Neutrophil (primary cell): ENCODE results near the gene TYSND1.

Experiments used
- H3K27ac ChIP-seq: fragments of 200-600 bp; sonication (generic); 2 replicates; pipeline ENCODE4 v1.5.1; 2016; ENCODE audit warnings: mild to moderate bottlenecking, moderate library complexity
- H3K27me3 ChIP-seq: fragments of 200-600 bp; sonication (generic); 2 replicates; pipeline ENCODE4 v1.6.0; 2016; ENCODE audit warnings: mild to moderate bottlenecking
- H3K36me3 ChIP-seq: fragments of 200-600 bp; sonication (generic); 2 replicates; pipeline ENCODE4 v1.5.1; 2017
- H3K4me1 ChIP-seq, 2 experiments: fragments of 200-600 bp in 1 of 2; sonication (generic) in 1 of 2; 1 replicate in 1 of 2; 2 replicates in 1 of 2; pipeline versions ENCODE4 v1.5.1 to v1.6.1; 2013 to 2016; ENCODE audit warnings: low read depth in 1 of 2, low read length in 1 of 2, mild to moderate bottlenecking in 1 of 2, moderate library complexity in 1 of 2; ENCODE audit not compliant: control insufficient read depth in 1 of 2, insufficient read depth in 1 of 2
- H3K4me3 ChIP-seq, 2 experiments: fragments of 200-600 bp in 1 of 2; sonication (generic) in 1 of 2; 1 replicate in 1 of 2; 2 replicates in 1 of 2; pipeline ENCODE4 v1.5.1; 2013 to 2016; ENCODE audit warnings: low read depth in 1 of 2, low read length in 1 of 2, mild to moderate bottlenecking in 1 of 2, moderate library complexity in 1 of 2
- H3K9me3 ChIP-seq: fragments of 200-600 bp; sonication (generic); 2 replicates; pipeline ENCODE4 v1.5.1; 2016
- TF ChIP-seq, protein P1 (sequence below): fragments of 200-600 bp; sonication (generic); IDR thresholded peaks from 2 replicates; pipeline ENCODE4 v1.5.1; 2016; ENCODE audit warnings: antibody characterized with exemption

The TYSND1 gene

DNA sequence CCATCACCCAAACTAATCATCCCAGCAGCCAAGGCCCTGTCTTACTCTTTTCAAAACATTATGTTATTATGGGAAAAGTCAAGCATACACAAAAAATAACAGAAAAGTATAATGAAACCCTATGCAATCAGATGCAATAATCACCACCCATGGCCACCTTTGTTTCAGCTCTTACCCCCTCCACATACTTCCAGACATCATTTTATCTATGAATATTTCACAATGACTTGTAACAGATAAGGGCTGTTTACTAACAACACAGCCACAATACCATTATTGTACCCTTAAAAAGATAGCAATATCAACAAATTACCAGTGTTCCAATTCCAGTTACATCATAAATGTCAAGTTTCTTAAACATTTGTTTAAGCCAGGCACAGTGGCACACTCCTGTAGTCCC is 49.0 kb downstream of the TYSND1 start:
- H3K36me3 ChIP-seq = no peaks in the 10 kb centered on the region
- no peaks in the 10 kb centered on the region for H3K27me3 ChIP-seq
- H3K4me1 ChIP-seq = no peaks in the 10 kb centered on the region
- TF ChIP-seq, protein P1, sequence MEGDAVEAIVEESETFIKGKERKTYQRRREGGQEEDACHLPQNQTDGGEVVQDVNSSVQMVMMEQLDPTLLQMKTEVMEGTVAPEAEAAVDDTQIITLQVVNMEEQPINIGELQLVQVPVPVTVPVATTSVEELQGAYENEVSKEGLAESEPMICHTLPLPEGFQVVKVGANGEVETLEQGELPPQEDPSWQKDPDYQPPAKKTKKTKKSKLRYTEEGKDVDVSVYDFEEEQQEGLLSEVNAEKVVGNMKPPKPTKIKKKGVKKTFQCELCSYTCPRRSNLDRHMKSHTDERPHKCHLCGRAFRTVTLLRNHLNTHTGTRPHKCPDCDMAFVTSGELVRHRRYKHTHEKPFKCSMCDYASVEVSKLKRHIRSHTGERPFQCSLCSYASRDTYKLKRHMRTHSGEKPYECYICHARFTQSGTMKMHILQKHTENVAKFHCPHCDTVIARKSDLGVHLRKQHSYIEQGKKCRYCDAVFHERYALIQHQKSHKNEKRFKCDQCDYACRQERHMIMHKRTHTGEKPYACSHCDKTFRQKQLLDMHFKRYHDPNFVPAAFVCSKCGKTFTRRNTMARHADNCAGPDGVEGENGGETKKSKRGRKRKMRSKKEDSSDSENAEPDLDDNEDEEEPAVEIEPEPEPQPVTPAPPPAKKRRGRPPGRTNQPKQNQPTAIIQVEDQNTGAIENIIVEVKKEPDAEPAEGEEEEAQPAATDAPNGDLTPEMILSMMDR = no peak
- H3K27ac ChIP-seq = no peak overlapping the region
- H3K4me3 ChIP-seq = no peak overlapping the region
- no peaks in the 10 kb centered on the region for H3K9me3 ChIP-seq

- Histone ChIP-seq H3K27ac (no peak overlapping the region), H3K36me3 (no peaks in the 10 kb centered on the region), H3K4me3 (no peak overlapping the region), H3K27me3 (no peaks in the 10 kb centered on the region), H3K9me3 (no peaks in the 10 kb centered on the region), H3K4me1 (no peaks in the 10 kb centered on the region)
- TF ChIP-seq, protein P1 = no peak
Measured at GRCh38 chr10:70096705-70097420, 49.6 kb downstream of the TYSND1 start.

- H3K27ac ChIP-seq = no peak overlapping the region
- TF ChIP-seq, protein P1 = no peak
- H3K27me3 ChIP-seq = no peaks in the 10 kb centered on the region
- H3K9me3 ChIP-seq = no peaks in the 10 kb centered on the region
- H3K4me3 ChIP-seq = no peak overlapping the region
- H3K4me1 ChIP-seq = no peaks in the 10 kb centered on the region
- no peaks in the 10 kb centered on the region for H3K36me3 ChIP-seq
Measured at GRCh38 chr10:70096016-70096704, 50.3 kb downstream of the TYSND1 start.

DNA sequence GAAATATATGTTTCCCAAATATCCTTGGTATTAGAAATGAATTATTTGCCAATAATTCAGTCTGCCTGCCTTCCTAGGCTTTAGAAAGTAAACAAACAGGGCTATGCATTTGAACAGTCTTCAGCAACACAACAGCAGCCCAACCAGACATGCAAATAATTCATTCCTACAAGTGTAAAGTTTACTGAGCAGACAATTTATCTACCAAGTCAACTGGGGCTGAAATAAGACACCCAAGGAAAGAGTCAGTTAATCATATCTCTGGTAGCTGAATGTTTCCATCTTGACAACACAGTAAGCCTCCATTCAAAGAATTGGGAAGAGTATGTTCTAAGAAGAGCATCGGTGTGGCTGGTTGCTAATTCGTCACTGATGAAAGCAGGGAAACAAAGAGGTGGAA is 52.2 kb downstream of the TYSND1 start:
- no peaks in the 10 kb centered on the region for H3K27me3 ChIP-seq
- no peak overlapping the region for H3K4me3 ChIP-seq
- H3K4me1 ChIP-seq = no peaks in the 10 kb centered on the region
- H3K36me3 ChIP-seq = no peaks in the 10 kb centered on the region
- H3K27ac ChIP-seq = no peak overlapping the region
- no peaks in the 10 kb centered on the region for H3K9me3 ChIP-seq
- TF ChIP-seq, protein P1 = no peak

DNA sequence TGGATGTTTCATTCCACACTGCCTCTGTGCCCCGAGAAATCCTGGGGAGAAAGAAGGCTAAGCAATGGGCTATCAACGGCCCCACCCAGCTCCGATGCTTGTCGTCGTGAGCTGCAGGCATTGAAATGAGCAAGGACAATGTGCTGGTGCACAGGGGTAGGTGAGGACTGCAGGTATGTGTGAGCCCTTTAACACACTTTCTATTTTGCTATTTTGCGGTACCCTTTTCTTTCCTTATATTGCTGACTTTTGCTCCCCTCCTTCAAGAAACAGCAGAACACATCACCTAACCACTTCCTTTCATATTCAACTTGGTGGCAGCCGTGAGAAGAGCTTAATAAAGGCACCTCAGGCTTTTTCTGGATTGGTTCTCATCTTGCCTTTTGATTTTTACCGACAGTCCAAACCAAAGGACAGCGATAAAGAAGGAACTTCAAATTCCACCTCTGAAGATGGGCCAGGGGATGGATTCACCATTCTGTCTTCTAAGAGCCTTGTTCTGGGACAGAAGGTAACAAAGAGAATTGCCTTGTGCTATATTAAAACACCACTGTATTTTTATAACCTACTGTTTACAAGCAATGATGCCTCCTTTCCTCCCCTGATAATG is 53.1 kb downstream of the TYSND1 start:
- no peaks in the 10 kb centered on the region for H3K9me3 ChIP-seq
- H3K27ac ChIP-seq = no peak overlapping the region
- H3K4me1 ChIP-seq = no peaks in the 10 kb centered on the region
- no peak overlapping the region for H3K4me3 ChIP-seq
- TF ChIP-seq, protein P1 = no peak
- no peaks in the 10 kb centered on the region for H3K36me3 ChIP-seq
- no peaks in the 10 kb centered on the region for H3K27me3 ChIP-seq
